Uterus (tissue), 2 donors: Measurements from ENCODE around the gene FRG1.
"Not testable (repeated sequence)": the region's sequence is repeated elsewhere in the genome, so short reads cannot be mapped to it uniquely, and the experiment has no call there.

ENCODE experiments used
- POLR2A ChIP-seq, 2 donors: fragments of 450-650 bp; IDR thresholded peaks; one replicate each; pipeline ENCODE4 v1.6.1; 2016; ENCODE audit warnings: antibody characterized with exemption in 2 of 2, mild to moderate bottlenecking in 1 of 2, moderate library complexity in 1 of 2
- TF ChIP-seq, protein P1 (sequence below), 4 experiments: fragments of 200-600 bp in 2 of 4; fragments of 450-650 bp in 2 of 4; sonication (generic) in 2 of 4; IDR thresholded peaks; one replicate each; pipeline ENCODE4 v1.5.1; 2016 to 2019; ENCODE audit warnings: antibody characterized with exemption in 4 of 4, mild to moderate bottlenecking in 2 of 4, moderate library complexity in 1 of 4

DNA sequence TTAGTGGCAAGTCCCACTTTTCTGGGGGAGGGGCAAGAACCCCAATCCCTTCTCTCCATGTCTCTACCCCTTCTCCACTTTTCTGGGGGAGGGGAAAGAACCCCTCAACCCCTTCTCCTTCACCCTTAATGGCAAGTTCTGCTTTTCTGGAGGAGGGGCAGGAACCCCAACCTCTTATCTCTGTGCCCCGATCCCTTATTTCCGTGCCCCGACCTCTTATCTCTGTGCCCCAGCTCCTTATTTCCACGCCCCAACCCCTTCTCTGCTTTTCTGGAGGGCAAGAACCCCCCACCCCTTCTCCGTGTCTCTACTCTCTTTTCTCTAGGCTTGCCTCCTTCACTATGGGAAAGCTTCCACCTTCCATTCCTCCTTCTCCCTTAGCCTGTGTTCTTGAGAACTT, 13.9 kb upstream of the FRG1 start:
- TF ChIP-seq, protein P1, sequence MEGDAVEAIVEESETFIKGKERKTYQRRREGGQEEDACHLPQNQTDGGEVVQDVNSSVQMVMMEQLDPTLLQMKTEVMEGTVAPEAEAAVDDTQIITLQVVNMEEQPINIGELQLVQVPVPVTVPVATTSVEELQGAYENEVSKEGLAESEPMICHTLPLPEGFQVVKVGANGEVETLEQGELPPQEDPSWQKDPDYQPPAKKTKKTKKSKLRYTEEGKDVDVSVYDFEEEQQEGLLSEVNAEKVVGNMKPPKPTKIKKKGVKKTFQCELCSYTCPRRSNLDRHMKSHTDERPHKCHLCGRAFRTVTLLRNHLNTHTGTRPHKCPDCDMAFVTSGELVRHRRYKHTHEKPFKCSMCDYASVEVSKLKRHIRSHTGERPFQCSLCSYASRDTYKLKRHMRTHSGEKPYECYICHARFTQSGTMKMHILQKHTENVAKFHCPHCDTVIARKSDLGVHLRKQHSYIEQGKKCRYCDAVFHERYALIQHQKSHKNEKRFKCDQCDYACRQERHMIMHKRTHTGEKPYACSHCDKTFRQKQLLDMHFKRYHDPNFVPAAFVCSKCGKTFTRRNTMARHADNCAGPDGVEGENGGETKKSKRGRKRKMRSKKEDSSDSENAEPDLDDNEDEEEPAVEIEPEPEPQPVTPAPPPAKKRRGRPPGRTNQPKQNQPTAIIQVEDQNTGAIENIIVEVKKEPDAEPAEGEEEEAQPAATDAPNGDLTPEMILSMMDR (IDR thresholded peaks at IDR 0.05), result not testable (repeated sequence)
- TF ChIP-seq POLR2A (IDR thresholded peaks at IDR 0.05), result not testable (repeated sequence)
